ENCODE results near the gene NFE2L1. TPM values are rescaled to one million over a fixed set of nuclear protein-coding genes. Genes with fewer than 3 reads are reported as not detected.

NFE2L1 gene
- total RNA-seq, 1 experiment from 2014 or later: 135 TPM

GRCh38 chr17:48037838-48038323 is 10.3 kb upstream of the NFE2L1 start (continued):
- TF ChIP-seq MAX (IDR thresholded peaks at IDR 0.05) (no peak), ZNF274 (IDR thresholded peaks at IDR 0.05; ENCODE audit: low read depth, low read length) (no peak), RAD21 (IDR thresholded peaks at IDR 0.05; ENCODE audit: low read depth) (no peak), ZBTB33 (IDR thresholded peaks at IDR 0.05; ENCODE audit: extremely low read depth, insufficient replicate concordance, low read length) (no peak)

- H3K27me3 ChIP-seq (ENCODE audit: insufficient read depth, low read length): no peaks in the 10 kb centered on the region
- ChIA-PET CTCF (no interaction called here), RAD21 (ENCODE audit: low non-redundant PET in 1 of 2, low total read pairs in 2 of 2, uncharacterized antibody in 2 of 2, unreplicated experiment in 2 of 2) (no interaction called here), POLR2A (no interaction called here)
- no peaks in the 10 kb centered on the region for H3K9me2 ChIP-seq (ENCODE audit: insufficient read depth)
- no peaks in the 10 kb centered on the region for H3K79me2 ChIP-seq (ENCODE audit: insufficient read depth, low read length)
- no peak for ATAC-seq
- no peak overlapping the region for H3K9ac ChIP-seq (ENCODE audit: low read length)
- no peak overlapping the region for H3K4me3 ChIP-seq (replicated peaks in 1 of 2; ENCODE audit: low read depth in 1 of 2, low read length in 2 of 2)
- no peaks in the 10 kb centered on the region for H3K4me1 ChIP-seq (ENCODE audit: control insufficient read depth in 1 of 2, insufficient read depth in 2 of 2, low read length in 2 of 2)
- intact Hi-C loops (cut with micrococcal nuclease): no loop called here
- no peak for TF ChIP-seq JUND (IDR thresholded peaks at IDR 0.05)
- TF ChIP-seq MAX (IDR thresholded peaks at IDR 0.05): no peak
- TF ChIP-seq ZNF274 (IDR thresholded peaks at IDR 0.05; ENCODE audit: low read depth, low read length): no peak
- no peak for TF ChIP-seq ATF3 (IDR thresholded peaks at IDR 0.05)
- TF ChIP-seq TCF7L2 (IDR thresholded peaks at IDR 0.05; ENCODE audit: borderline replicate concordance, extremely low read depth, insufficient read depth, insufficient read length): no peak
- no peak for TF ChIP-seq ELF1 (IDR thresholded peaks at IDR 0.05; ENCODE audit: borderline replicate concordance, low read depth)
- H3K36me3 ChIP-seq (ENCODE audit: control insufficient read depth in 1 of 2, insufficient read depth in 2 of 2, low read length in 2 of 2): no peaks in the 10 kb centered on the region
- no peaks in the 10 kb centered on the region for H3K9me3 ChIP-seq (ENCODE audit: control insufficient read depth in 1 of 2, insufficient read depth in 1 of 2, low read depth in 1 of 2, low read length in 2 of 2)
- H2AFZ ChIP-seq (ENCODE audit: low read depth, low read length, poor library complexity, severe bottlenecking): no peak overlapping the region
- DNase-seq (ENCODE audit: low read depth, low spot score): no peak
- no TSS peak for BruUV-seq (replicated peaks)
- no peak overlapping the region for H3K4me2 ChIP-seq (ENCODE audit: low read length)
- no peaks in the 10 kb centered on the region for H4K20me1 ChIP-seq (ENCODE audit: insufficient read depth)
- H3K27ac ChIP-seq (ENCODE audit: low read depth, low read length): no peak overlapping the region
Measured at GRCh38 chr17:48038687-48039086, 9.5 kb upstream of the NFE2L1 start.

Measured in HCT116 (cell line).